HepG2 (cell line): ENCODE results near the gene TFEB.

Experiments used
- CTCF ChIP-seq: sonication (generic); formaldehyde crosslinking; IDR thresholded peaks from 2 replicates; pipeline ENCODE4 v1.5.0; 2020; ENCODE audit warnings: mild to moderate bottlenecking, missing genetic modification reagents, moderate library complexity
- ETV6 ChIP-seq: sonication (generic); formaldehyde crosslinking; conservative IDR thresholded peaks from 2 replicates; pipeline ENCODE4 v1.4.0; 2020; ENCODE audit warnings: missing genetic modification reagents
- NR1H2 ChIP-seq: sonication (generic); formaldehyde crosslinking; IDR thresholded peaks from 2 replicates; pipeline ENCODE4 v1.8.1; 2022; ENCODE audit warnings: low read depth, missing genetic modification reagents, borderline replicate concordance
- POLR2A ChIP-seq, 2 experiments: IDR thresholded peaks; 2 replicates each; pipeline ENCODE4 v1.6.1; 2011; ENCODE audit warnings: low read depth in 2 of 2, low read length in 2 of 2, mild to moderate bottlenecking in 1 of 2, moderate library complexity in 1 of 2; ENCODE audit not compliant: insufficient read depth in 1 of 2
- POLR2AphosphoS5 ChIP-seq: IDR thresholded peaks from 2 replicates; pipeline ENCODE4 v1.6.1; 2012; ENCODE audit warnings: low read depth, low read length
- SAFB2 ChIP-seq: sonication (generic); formaldehyde crosslinking; IDR thresholded peaks from 2 replicates; pipeline ENCODE4 v1.5.1; 2020; ENCODE audit warnings: missing genetic modification reagents, low read depth, mild to moderate bottlenecking, borderline replicate concordance
- SIX4 ChIP-seq: sonication (generic); formaldehyde crosslinking; IDR thresholded peaks from 2 replicates; pipeline ENCODE4 v1.4.0; 2020; ENCODE audit warnings: missing genetic modification reagents
- SMAD1 ChIP-seq: sonication (generic); formaldehyde crosslinking; IDR thresholded peaks from 2 replicates; pipeline ENCODE4 v1.4.0; 2020; ENCODE audit warnings: missing genetic modification reagents, low read depth, mild to moderate bottlenecking, borderline replicate concordance
- SP1 ChIP-seq, 2 experiments: fragments of 450-650 bp in 1 of 2; sonication (generic) in 1 of 2; formaldehyde crosslinking in 1 of 2; IDR thresholded peaks; 2 replicates each; pipeline versions ENCODE4 v1.4.0 to v1.6.1; 2016 to 2020; ENCODE audit warnings: missing genetic modification reagents in 1 of 2
- SRY ChIP-seq: sonication (generic); formaldehyde crosslinking; IDR thresholded peaks from 2 replicates; pipeline ENCODE4 v1.8.0; 2022; ENCODE audit warnings: mild to moderate bottlenecking, missing genetic modification reagents
- ZNF274 ChIP-seq: sonication (generic); formaldehyde crosslinking; IDR thresholded peaks from 2 replicates; pipeline ENCODE4 v1.5.1; 2020; ENCODE audit warnings: mild to moderate bottlenecking, missing genetic modification reagents
- ZNF550 ChIP-seq: sonication (generic); formaldehyde crosslinking; IDR thresholded peaks from 2 replicates; pipeline ENCODE4 v1.4.0; 2020; ENCODE audit warnings: mild to moderate bottlenecking, missing genetic modification reagents, borderline replicate concordance

GRCh38 chr6:41705311-41705995 lies 30.0 kb downstream of the TFEB start:
- no peak for TF ChIP-seq CTCF (CRISPR knock-in tag)
- TF ChIP-seq ZNF274 (CRISPR knock-in tag): no peak
- no peak for TF ChIP-seq SIX4 (CRISPR knock-in tag)
- no peak for TF ChIP-seq SP1 (IDR thresholded peaks at IDR 0.05)
- TF ChIP-seq SP1 (CRISPR knock-in tag; IDR thresholded peaks at IDR 0.05): no peak
- TF ChIP-seq SRY (CRISPR knock-in tag): no peak
- TF ChIP-seq NR1H2: no peak
- no peak for TF ChIP-seq SMAD1
- TF ChIP-seq ETV6 (CRISPR knock-in tag): no peak
- TF ChIP-seq SAFB2 (CRISPR knock-in tag): no peak
- no peak for TF ChIP-seq POLR2AphosphoS5
- no peak for TF ChIP-seq ZNF550 (CRISPR knock-in tag)
- TF ChIP-seq POLR2A (IDR thresholded peaks at IDR 0.05; ENCODE audit: insufficient read depth in 1 of 2, low read depth in 2 of 2, low read length in 2 of 2): no peak
